B cell (primary cell): ENCODE results near the gene MAPT. TPM values are rescaled to one million over a fixed set of nuclear protein-coding genes. Genes with fewer than 3 reads are reported as not detected.

Experiments
- ATAC-seq: fragments of 200-7000 bp; cut with Tn5 transposase; one replicate; pipeline ENCODE4 v1.10.0; 2021; ENCODE audit warnings: low read depth, mild to moderate bottlenecking, moderate number of reproducible peaks, moderate library complexity
- CTCF ChIA-PET: fragments of 350-600 bp; sonication (Branson Sonifier 250); formaldehyde crosslinking; loops from one replicate; lab custom pipeline; 2021; ENCODE audit warnings: antibody characterized with exemption, inconsistent platforms; lab: Charles Lee
- POLR2A ChIA-PET: fragments of 350-600 bp; sonication (Branson Sonifier 250); formaldehyde crosslinking; loops from one replicate; lab custom pipeline; 2021; ENCODE audit warnings: antibody characterized with exemption; lab: Charles Lee
- DNase-seq: peaks from one replicate; pipeline ENCODE4 v3.0.0; 2013
- H2AFZ ChIP-seq: 2 replicates; pipeline ENCODE4 v1.6.1; 2012; ENCODE audit warnings: mild to moderate bottlenecking, low read depth, low read length; ENCODE audit not compliant: insufficient read depth, poor library complexity, severe bottlenecking
- H3K27ac ChIP-seq, 2 donors: 1 replicate in 1 of 2; 2 replicates in 1 of 2; pipeline ENCODE4 v1.5.1; 2012 to 2013; ENCODE audit warnings: low read length in 2 of 2, mild to moderate bottlenecking in 2 of 2, moderate library complexity in 1 of 2
- H3K27me3 ChIP-seq, 4 experiments: fragments of 200-600 bp in 1 of 4; sonication (generic) in 1 of 4; replicated peaks in 1 of 4; 1 replicate in 2 of 4; 2 replicates in 2 of 4; pipeline versions ENCODE4 v1.6.1 to v1.7.0; 2013 to 2016; ENCODE audit warnings: low read length in 3 of 4, mild to moderate bottlenecking in 2 of 4, mixed read lengths in 1 of 4, moderate library complexity in 1 of 4; ENCODE audit not compliant: insufficient read depth in 4 of 4, control insufficient read depth in 3 of 4; ENCODE audit errors: control extremely low read depth in 1 of 4
- H3K36me3 ChIP-seq, 2 experiments: replicated peaks in 1 of 2; 1 replicate in 1 of 2; 2 replicates in 1 of 2; pipeline versions ENCODE4 v1.6.1 to v1.7.1; 2013; ENCODE audit warnings: low read length in 1 of 2; ENCODE audit not compliant: insufficient read depth in 2 of 2, control insufficient read depth in 1 of 2; ENCODE audit errors: control extremely low read depth in 1 of 2, extremely low read depth in 1 of 2
- H3K4me1 ChIP-seq, 2 donors: fragments of 200-600 bp in 1 of 2; sonication (generic) in 1 of 2; 1 replicate in 1 of 2; 2 replicates in 1 of 2; pipeline versions ENCODE4 v1.5.1 to v1.6.1; 2013 to 2017; ENCODE audit warnings: low read length in 2 of 2; ENCODE audit not compliant: control insufficient read depth in 2 of 2, insufficient read depth in 2 of 2
- H3K4me2 ChIP-seq: replicated peaks from 2 replicates; pipeline ENCODE3; 2012; ENCODE audit warnings: mild to moderate bottlenecking, low read depth, low read length; ENCODE audit not compliant: poor library complexity, severe bottlenecking
- H3K4me3 ChIP-seq, 5 experiments: fragments of 200-600 bp in 1 of 5; sonication (generic) in 1 of 5; 1 replicate in 3 of 5; 2 replicates in 2 of 5; pipeline versions ENCODE4 v1.5.1 to v1.7.0; 2011 to 2016; ENCODE audit warnings: low read length in 4 of 5, mild to moderate bottlenecking in 4 of 5, low read depth in 2 of 5, control low read depth in 1 of 5, moderate library complexity in 1 of 5; ENCODE audit not compliant: insufficient read depth in 1 of 5; ENCODE audit errors: control extremely low read depth in 1 of 5, extremely low read depth in 1 of 5
- H3K79me2 ChIP-seq: fragments of 200-600 bp; sonication (generic); one replicate; pipeline ENCODE4 v1.6.0; 2016; ENCODE audit warnings: low read length; ENCODE audit not compliant: control insufficient read depth, insufficient read depth
- H3K9ac ChIP-seq: fragments of 200-600 bp; sonication (generic); 2 replicates; pipeline ENCODE4 v1.6.1; 2017; ENCODE audit warnings: mild to moderate bottlenecking, low read length, moderate library complexity
- H3K9me3 ChIP-seq, 3 donors: one replicate each; pipeline versions ENCODE4 v1.6.1 to v1.7.1; 2013; ENCODE audit warnings: low read length in 2 of 3; ENCODE audit not compliant: control insufficient read depth in 2 of 3, insufficient read depth in 1 of 3; ENCODE audit errors: control extremely low read depth in 1 of 3
- H4K20me1 ChIP-seq: 2 replicates; pipeline ENCODE4 v1.6.0; 2012; ENCODE audit warnings: mild to moderate bottlenecking, low read length; ENCODE audit not compliant: insufficient read depth, control insufficient read depth, poor library complexity, severe bottlenecking
- H3K27ac Mint-ChIP-seq: one replicate; pipeline ENCODE4 v1.8.0; 2021; ENCODE audit warnings: mixed read lengths
- H3K27me3 Mint-ChIP-seq: one replicate; pipeline ENCODE4 v1.8.0; 2021; ENCODE audit warnings: mixed read lengths
- H3K4me1 Mint-ChIP-seq: one replicate; pipeline ENCODE4 v1.8.0; 2021; ENCODE audit warnings: mixed read lengths
- H3K4me3 Mint-ChIP-seq: one replicate; pipeline ENCODE4 v1.8.0; 2021; ENCODE audit warnings: mixed read lengths
- H3K9me3 Mint-ChIP-seq: one replicate; pipeline ENCODE4 v1.8.0; 2022; ENCODE audit warnings: mixed read lengths; ENCODE audit not compliant: insufficient read depth
- CTCF ChIP-seq: fragments of 200-600 bp; IDR thresholded peaks from one replicate; pipeline ENCODE4 v1.8.0; 2022; ENCODE audit warnings: antibody characterized with exemption, mild to moderate bottlenecking
- EZH2 ChIP-seq: IDR thresholded peaks from 2 replicates; pipeline ENCODE4 v1.6.1; 2012; ENCODE audit warnings: borderline replicate concordance, low read depth, mild to moderate bottlenecking, moderate library complexity, low read length; ENCODE audit not compliant: insufficient read depth, poor library complexity, severe bottlenecking
- WGBS: methylation state at CpG from one replicate; pipeline ENCODE4 v1.1.5; 2013; ENCODE audit warnings: missing lambda C conversion rate; ENCODE audit not compliant: insufficient coverage; 5-methylcytosine and 5-hydroxymethylcytosine counted together
- intact Hi-C: fragments of 100-400 bp; cut with micrococcal nuclease; formaldehyde crosslinking; loops from one replicate; pipeline ENCODE4 v1.10.0; 2022
- polyA plus RNA-seq: library from polyadenylated mRNA; depleted of rRNA; stranded (reverse); fragments of >200 nt; gene quantifications from 2 replicates; pipeline ENCODE4 v1.2.3, GENCODE V29; 2012
- total RNA-seq, 2 donors: library from RNA; stranded (reverse); fragments of 120-200 nt in 1 of 2; gene quantifications; 1 replicate in 1 of 2; 2 replicates in 1 of 2; pipeline versions ENCODE4 v1.2.3 to v1.2.4, GENCODE V29; 2013 to 2022

MAPT gene
- total and polyA plus RNA-seq, 2 donors (not counting 1 experiment from before 2014, with no cell fraction given), result 0.13 to 0.20 TPM

GRCh38 chr17:45869676-45870341 lies 24.5 kb upstream of the MAPT start:
- no peak for DNase-seq
- TF ChIP-seq CTCF, result no peak
- TF ChIP-seq EZH2, result no peak
- H3K9ac ChIP-seq, result no peak overlapping the region
- H3K4me1 Mint-ChIP-seq, result peaks cover 1% of the 10 kb centered on the region
- ChIA-PET POLR2A (no interaction called here), CTCF (no interaction called here)
- H3K27ac Mint-ChIP-seq, result no peak overlapping the region
- H3K27ac ChIP-seq, result no peak overlapping the region
- intact Hi-C loops, result no loop called here
- H3K4me1 ChIP-seq, result no peaks in the 10 kb centered on the region
- H3K4me3 Mint-ChIP-seq, result no peak overlapping the region
- H3K9me3 ChIP-seq, result no peaks in the 10 kb centered on the region
- H3K4me2 ChIP-seq, result no peak overlapping the region
- 80% methylated on average over 10 of the region's 14 CpGs for WGBS
- no peak overlapping the region for H3K4me3 ChIP-seq
- peaks cover 0 to 6% (median 2%) of the 10 kb centered on the region in 4 experiments for H3K27me3 ChIP-seq
- H3K36me3 ChIP-seq, result no peaks in the 10 kb centered on the region
- no peaks in the 10 kb centered on the region for H3K9me3 Mint-ChIP-seq
- no peak overlapping the region for H2AFZ ChIP-seq
- ATAC-seq, result no peak
- no peaks in the 10 kb centered on the region for H4K20me1 ChIP-seq
- peaks cover 45% of the 10 kb centered on the region for H3K27me3 Mint-ChIP-seq
- no peaks in the 10 kb centered on the region for H3K79me2 ChIP-seq

GRCh38 chr17:45870342-45870974 lies 23.9 kb upstream of the MAPT start:
- no peaks in the 10 kb centered on the region for H3K36me3 ChIP-seq
- no peak overlapping the region for H3K4me3 ChIP-seq
- intact Hi-C loops, result no loop called here
- ChIA-PET POLR2A (no interaction called here), CTCF (interaction anchor here (1.0 kb wide), 1 partner anchor 38 kb away, joined by 3 read pairs; no protein-coding TSS in a partner anchor)
- no peak for ATAC-seq
- no peaks in the 10 kb centered on the region for H3K4me1 ChIP-seq
- H4K20me1 ChIP-seq, result no peaks in the 10 kb centered on the region
- Mint-ChIP-seq H3K27ac (no peak overlapping the region), H3K9me3 (no peaks in the 10 kb centered on the region), H3K4me1 (peaks cover 1% of the 10 kb centered on the region), H3K27me3 (peaks cover 40% of the 10 kb centered on the region), H3K4me3 (no peak overlapping the region)
- H3K4me2 ChIP-seq, result no peak overlapping the region
- H3K27ac ChIP-seq, result no peak overlapping the region
- no peaks in the 10 kb centered on the region for H3K79me2 ChIP-seq
- 80% methylated on average over 1 of the region's 4 CpGs for WGBS
- no peak overlapping the region for H3K9ac ChIP-seq
- H2AFZ ChIP-seq, result no peak overlapping the region
- peaks cover 0 to 5% (median 2%) of the 10 kb centered on the region in 4 experiments for H3K27me3 ChIP-seq
- no peaks in the 10 kb centered on the region for H3K9me3 ChIP-seq
- no peak for TF ChIP-seq CTCF
- no peak for TF ChIP-seq EZH2
- DNase-seq, result no peak
